Measurements from ENCODE around the gene ODAD3. TPM values are rescaled to one million over a fixed set of nuclear protein-coding genes. Genes with fewer than 3 reads are reported as not detected.

Gene ODAD3
- total and polyA plus RNA-seq, 2 of the 13 experiments (the other 11 are each of a cell fraction or from before 2014, with no cell fraction given), result 0.04 to 0.08 TPM

GRCh38 chr19:11380653-11381537 lies 54.0 kb downstream of the ODAD3 start (continued):
- TF ChIP-seq ZFAT (CRISPR knock-in tag; conservative IDR thresholded peaks at IDR 0.05) (no peak), ATF6 (CRISPR knock-in tag; conservative IDR thresholded peaks at IDR 0.05) (peak; percentile 38; the same call in 1 of the 2 replicates), MED13 (CRISPR knock-in tag; IDR thresholded peaks at IDR 0.05) (no peak), POGZ (CRISPR knock-in tag; IDR thresholded peaks at IDR 0.05) (peak; percentile 62), HBP1 (CRISPR knock-in tag; IDR thresholded peaks at IDR 0.05; ENCODE audit: low read depth) (0 out of 2 replicates have a peak, but pooled peaks have one; percentile 16), SPEN (CRISPR knock-in tag; IDR thresholded peaks at IDR 0.05; ENCODE audit: low read depth) (peak; percentile 67), CC2D1A (CRISPR knock-in tag; IDR thresholded peaks at IDR 0.05) (0 out of 2 replicates have a peak, but pooled peaks have one; percentile 65), PPARG (CRISPR knock-in tag; conservative IDR thresholded peaks at IDR 0.05) (peak; percentile 75), NFYC (CRISPR knock-in tag; IDR thresholded peaks at IDR 0.05) (peak; percentile 94), PTBP1 (IDR thresholded peaks at IDR 0.05; ENCODE audit: low read depth, low read length, poor library complexity, severe bottlenecking) (no peak), GPN1 (CRISPR knock-in tag; IDR thresholded peaks at IDR 0.05; ENCODE audit: borderline replicate concordance) (no peak), PHF5A (CRISPR knock-in tag; IDR thresholded peaks at IDR 0.05; ENCODE audit: low read depth, unreplicated experiment) (no peak), TBL1XR1 (IDR thresholded peaks at IDR 0.05; ENCODE audit: borderline replicate concordance, low read length, partially characterized antibody) (no peak), ZBTB14 (CRISPR knock-in tag; IDR thresholded peaks at IDR 0.05) (no peak), ISL2 (CRISPR knock-in tag; IDR thresholded peaks at IDR 0.05) (no peak; the same call in 1 of the 2 replicates), SATB2 (CRISPR knock-in tag; IDR thresholded peaks at IDR 0.05) (no peak), FIP1L1 (IDR thresholded peaks at IDR 0.05; ENCODE audit: borderline replicate concordance, insufficient read depth, low read depth, low read length) (no peak), ZBTB2 (CRISPR knock-in tag; IDR thresholded peaks at IDR 0.05; ENCODE audit: low read depth) (no peak), ZNF788 (CRISPR knock-in tag; IDR thresholded peaks at IDR 0.05; ENCODE audit: borderline replicate concordance) (peak; percentile 49; the same call in 1 of the 2 replicates), ATAD3A (CRISPR knock-in tag; IDR thresholded peaks at IDR 0.05) (no peak), PRPF4 (IDR thresholded peaks at IDR 0.05; ENCODE audit: low read depth, low read length, poor library complexity, severe bottlenecking) (no peak)
